ENCODE data around the gene INPP5A.

DNA sequence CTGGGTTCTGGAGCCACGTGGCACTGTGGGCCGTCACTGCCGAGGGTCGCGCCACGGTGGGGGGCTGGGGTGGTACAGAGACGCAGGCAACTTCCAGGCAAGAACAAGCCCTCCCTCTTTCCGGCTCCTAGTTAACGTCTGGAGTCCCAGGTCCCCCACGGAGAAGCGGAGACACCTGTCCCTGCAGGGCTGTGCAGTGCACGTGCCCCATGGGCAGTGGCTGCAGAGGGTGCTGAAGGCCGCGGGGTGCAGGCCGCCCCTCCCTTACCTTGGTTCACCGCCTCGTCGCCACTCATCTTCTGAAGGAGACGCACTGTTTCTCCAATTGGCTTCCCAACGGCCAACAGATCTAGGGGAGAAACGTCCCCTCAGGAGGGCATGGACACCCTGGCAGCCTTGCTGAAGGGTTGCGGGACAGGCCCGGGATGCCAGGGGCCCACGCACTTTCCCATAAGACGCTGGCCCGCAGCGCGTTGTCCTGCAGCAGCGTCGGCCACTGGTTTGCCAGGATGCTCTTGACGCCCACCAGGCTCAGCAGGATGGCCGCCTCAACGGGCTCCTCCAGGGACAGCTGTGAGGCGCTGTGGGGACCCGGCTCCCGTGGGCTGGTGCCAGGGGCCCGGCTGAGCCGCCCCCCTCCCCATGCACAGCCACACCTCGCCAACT lies 272.7 kb downstream of the INPP5A start:
- no peak for TF ChIP-seq SP1 (IDR thresholded peaks at IDR 0.05; ENCODE audit: low read depth)
- TF ChIP-seq, protein P1, sequence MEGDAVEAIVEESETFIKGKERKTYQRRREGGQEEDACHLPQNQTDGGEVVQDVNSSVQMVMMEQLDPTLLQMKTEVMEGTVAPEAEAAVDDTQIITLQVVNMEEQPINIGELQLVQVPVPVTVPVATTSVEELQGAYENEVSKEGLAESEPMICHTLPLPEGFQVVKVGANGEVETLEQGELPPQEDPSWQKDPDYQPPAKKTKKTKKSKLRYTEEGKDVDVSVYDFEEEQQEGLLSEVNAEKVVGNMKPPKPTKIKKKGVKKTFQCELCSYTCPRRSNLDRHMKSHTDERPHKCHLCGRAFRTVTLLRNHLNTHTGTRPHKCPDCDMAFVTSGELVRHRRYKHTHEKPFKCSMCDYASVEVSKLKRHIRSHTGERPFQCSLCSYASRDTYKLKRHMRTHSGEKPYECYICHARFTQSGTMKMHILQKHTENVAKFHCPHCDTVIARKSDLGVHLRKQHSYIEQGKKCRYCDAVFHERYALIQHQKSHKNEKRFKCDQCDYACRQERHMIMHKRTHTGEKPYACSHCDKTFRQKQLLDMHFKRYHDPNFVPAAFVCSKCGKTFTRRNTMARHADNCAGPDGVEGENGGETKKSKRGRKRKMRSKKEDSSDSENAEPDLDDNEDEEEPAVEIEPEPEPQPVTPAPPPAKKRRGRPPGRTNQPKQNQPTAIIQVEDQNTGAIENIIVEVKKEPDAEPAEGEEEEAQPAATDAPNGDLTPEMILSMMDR (IDR thresholded peaks at IDR 0.05 in 2 of 3, conservative IDR thresholded peaks at IDR 0.05 in 1 of 3; ENCODE audit: borderline replicate concordance in 1 of 3, insufficient read depth in 1 of 3, low read depth in 2 of 3, low read length in 2 of 3), result no peak
- TF ChIP-seq EZH2phosphoT487 (IDR thresholded peaks at IDR 0.05; ENCODE audit: borderline replicate concordance), result no peak
- no peak for TF ChIP-seq RAD21 (IDR thresholded peaks at IDR 0.05; ENCODE audit: low read depth)
- TF ChIP-seq SRF (IDR thresholded peaks at IDR 0.05; ENCODE audit: low read depth), result no peak
- TF ChIP-seq POLR2A (IDR thresholded peaks at IDR 0.05; ENCODE audit: borderline replicate concordance, extremely low read depth, insufficient read depth, insufficient read length), result no peak
